GM19467 (cell line): ENCODE measurements around the gene WDFY3.

Experiments used
- ATAC-seq: cut with Tn5 transposase; IDR thresholded peaks from one replicate; pipeline ENCODE4 v1.9.1; 2021; ENCODE audit warnings: mild to moderate bottlenecking, moderate library complexity; ENCODE audit not compliant: unreplicated experiment

Gene WDFY3

GRCh38 chr4:84908876-84909275 is 57.6 kb downstream of the WDFY3 start:
- ATAC-seq = no peak

DNA sequence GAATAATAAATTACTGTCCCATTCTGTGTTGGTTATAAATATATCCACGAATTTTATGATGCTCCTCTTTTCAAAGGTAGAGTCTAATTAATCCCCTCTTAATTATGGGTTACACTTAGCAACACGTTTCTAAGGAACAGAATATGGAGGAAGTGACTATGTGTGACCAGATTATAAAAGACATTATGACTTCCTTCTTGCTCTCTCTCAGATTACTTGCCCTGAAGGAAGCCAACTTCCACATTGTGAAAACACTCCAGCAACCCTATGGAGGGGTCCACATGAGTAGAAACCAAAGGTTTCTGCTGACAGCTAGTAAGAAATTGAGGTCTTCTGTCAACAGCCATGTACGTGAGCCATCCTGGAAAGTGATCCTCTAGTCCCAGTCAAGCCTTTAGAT is 59.3 kb downstream of the WDFY3 start:
- ATAC-seq = no peak

DNA sequence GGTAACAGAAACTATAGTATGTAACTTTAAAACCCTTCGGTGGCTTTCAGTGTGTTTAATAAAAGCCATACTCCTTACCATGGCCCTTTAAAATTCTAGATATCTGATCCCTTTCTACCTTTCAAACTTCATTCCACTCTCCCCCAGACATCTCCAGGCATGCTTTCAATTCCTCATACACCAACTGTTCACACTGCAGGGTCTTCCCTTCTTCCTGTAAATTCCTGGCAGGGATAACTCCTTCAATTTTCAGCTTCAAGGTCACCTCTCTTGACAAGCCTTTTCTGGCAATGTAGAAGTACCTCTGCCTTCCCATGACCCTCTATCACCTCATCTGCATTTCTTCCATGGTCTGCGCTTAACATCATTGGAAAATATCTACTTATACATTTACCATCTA is 60.8 kb downstream of the WDFY3 start:
- ATAC-seq = no peak

- no peak for ATAC-seq
These were observed 64.7 kb downstream of the WDFY3 start for GRCh38 chr4:84901740-84902281.

GRCh38 chr4:84901173-84901572 is 65.3 kb downstream of the WDFY3 start:
- no peak for ATAC-seq

DNA sequence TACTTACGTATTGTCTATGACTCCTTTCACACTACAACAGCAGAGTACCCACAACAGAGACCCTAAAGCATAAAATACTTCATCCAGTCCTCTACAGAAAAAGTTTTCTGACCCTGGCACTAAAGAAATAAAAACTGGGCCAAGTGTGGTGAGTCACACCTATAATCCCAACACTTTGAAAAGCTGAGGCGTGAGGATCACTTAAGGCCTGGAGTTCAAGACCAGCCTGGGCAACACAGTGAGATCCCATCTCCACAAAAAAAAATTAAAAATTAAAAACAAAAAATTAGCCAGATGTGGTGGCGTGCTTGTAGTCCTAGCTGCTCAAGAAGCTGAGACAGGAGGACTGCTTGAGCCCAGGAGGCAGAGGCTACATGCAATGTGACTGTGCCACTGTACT is 66.9 kb downstream of the WDFY3 start:
- ATAC-seq = no peak

DNA sequence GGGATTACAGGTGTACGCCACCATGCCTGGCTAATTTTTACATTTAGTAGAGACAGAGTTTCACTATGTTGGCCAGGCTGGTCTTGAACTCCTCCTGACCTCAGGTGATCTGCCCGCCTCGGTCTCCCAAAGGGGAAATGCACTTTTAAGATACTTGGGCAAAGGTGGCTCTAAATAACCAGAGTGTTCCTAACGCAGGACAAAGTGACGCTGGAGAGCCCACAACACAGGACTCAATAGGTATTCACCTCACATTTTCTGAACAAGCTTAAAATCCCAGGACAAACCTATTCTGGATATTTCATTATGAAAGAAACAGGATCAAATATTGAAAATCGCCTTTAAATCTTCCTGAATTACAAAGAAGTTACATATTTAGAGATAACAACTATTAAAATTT is 69.0 kb downstream of the WDFY3 start:
- ATAC-seq = no peak

DNA sequence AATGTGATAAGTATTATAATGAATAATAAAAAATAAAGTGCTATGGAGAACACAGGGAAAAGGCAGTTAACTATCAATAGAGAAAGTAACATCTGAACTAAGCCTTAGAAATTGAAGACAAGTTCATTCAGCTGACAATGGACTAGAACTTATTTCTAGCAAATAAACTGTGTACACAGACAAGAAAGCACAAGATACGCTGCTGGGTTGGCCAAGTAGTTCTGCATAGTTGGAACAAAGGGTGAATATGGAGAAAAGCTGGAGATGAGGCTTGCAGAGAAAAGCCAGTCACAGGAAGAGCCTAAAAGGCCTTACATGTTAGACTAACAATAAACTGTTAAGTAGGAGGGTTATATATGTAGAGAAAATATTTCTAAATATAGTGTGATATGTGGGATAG is 71.2 kb downstream of the WDFY3 start:
- ATAC-seq = no peak

DNA sequence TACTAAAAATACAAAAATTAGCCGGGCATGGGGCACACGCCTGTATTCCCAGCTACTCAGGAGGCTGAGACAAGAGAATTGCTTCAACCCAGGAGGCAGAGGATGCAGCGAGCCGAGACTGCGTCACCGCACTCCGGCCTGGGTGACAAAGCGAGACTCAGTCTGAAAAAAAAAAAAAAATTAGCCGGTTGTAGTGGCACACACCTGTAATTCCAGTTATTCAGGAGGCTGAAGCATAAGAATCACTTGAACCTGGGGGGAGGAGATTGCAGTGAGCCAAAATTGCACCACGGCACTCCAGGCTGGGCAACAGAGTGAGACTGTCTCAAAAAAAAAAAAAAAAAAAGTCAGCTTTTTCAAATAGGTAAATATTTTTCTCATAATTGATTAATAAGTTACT is 71.9 kb downstream of the WDFY3 start:
- ATAC-seq = no peak

GRCh38 chr4:84892950-84893349 is 73.5 kb downstream of the WDFY3 start:
- no peak for ATAC-seq

DNA sequence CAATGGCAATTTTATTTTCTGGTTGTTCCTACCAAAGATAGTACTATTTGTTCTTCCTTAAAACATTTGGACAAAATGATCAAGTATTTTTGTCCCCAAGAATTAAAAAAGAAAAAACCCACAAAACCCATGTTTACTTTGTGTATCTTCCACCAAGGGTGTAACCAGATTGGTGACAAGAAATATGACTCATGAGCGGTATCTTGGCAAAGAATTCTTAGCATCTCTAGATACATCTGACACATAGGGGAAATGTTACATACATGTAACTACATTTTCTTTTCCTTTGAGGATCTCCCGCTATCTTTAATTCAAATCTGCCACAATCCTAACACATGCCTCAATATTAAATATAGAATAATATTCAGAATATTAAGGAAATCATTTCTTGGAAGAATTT is 78.7 kb downstream of the WDFY3 start:
- no peak for ATAC-seq

DNA sequence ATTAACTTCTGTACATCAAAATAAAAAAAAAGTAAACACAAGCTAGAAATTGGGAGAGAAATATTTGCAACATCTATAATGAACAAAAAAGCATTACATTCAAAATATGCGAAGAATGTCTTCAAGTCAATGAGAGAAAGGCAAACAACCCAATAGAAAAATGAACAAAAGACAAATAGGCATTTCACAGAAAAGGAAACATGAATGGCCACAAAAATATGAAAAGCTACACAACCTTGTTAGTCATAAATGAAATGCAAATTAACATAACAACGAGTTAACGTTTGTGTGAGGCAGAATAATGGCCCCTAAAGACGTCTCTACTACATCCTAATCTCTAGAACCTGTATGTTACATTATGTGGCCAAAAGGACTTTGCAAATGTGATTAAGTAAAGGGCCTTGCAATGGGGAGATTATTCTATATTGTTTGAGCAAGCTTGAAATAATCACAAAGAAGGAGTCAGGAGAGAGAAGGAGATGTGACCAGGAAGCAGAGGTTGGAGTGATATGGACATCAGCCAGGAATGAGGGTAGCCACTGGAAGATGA is 86.8 kb downstream of the WDFY3 start:
- ATAC-seq = no peak

- ATAC-seq = no peak
These were observed 87.9 kb downstream of the WDFY3 start for GRCh38 chr4:84878546-84878945.

GRCh38 chr4:84878090-84878489 is 88.4 kb downstream of the WDFY3 start:
- no peak for ATAC-seq

DNA sequence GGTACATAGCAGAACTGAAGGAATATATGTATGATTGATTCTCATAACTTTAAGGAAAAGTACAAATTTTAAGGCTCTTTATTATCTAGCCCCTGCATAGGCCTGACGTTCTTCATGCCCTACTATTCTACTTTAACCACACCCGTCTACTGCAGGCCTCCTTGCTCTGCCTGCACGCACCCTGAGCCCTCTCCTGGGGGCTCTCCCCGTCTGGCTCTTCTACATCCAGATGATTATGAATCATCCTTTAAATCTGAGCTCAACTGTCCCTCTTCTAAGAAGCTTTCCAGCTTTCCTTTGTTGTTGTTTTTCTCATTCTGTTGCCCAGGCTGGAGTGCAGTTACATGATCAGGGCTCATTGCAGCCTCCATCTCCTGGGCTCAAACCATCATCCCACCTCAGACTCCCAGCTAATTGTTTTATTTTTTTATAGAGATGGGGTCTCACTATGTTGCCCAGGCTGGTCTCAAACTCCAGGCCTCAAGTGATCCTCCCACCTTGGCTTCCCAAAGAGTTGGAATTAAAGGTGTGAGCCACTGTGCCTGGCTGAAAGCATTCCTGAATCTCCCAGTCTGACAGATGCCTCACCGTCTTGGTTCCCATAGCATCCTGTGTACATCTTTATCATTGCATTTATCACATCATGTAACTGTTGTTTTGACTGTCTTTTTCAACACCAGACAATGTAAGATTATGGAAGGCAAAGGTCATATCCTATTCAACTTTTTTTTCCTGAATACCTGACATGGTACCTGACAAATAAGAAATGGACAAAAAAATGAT is 89.2 kb downstream of the WDFY3 start:
- ATAC-seq = no peak

DNA sequence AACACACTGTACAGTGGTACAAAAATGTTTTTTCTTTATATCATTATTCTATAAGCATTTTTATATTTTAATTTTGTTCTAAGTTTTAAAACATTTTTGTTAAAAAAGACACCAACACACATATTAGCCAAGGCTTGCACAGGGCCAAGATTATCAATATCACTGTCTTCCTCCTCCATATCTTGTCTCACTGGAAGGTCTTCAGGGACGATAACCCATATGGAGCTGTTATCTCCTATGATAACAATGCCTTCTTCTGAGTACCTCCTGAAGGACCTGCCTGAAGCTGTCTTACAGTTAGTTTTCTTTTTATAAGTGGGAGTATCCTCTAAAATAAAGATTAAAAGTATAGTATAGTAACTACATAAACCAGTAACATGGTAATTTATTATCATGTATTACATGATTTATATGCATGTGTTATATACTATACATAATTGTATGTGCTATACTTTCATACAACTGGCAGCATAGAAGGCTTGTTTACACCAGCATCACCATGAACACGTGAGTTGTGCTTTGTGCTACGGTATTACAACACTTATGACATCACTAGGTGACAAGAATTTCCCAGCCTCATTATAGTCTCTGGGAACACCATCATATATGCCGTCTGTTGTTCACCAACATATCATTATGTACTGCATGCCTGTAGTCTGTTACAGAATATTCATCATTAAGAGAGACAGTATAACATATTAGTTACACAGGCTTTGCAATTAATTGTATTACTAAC is 90.7 kb downstream of the WDFY3 start:
- no peak for ATAC-seq

DNA sequence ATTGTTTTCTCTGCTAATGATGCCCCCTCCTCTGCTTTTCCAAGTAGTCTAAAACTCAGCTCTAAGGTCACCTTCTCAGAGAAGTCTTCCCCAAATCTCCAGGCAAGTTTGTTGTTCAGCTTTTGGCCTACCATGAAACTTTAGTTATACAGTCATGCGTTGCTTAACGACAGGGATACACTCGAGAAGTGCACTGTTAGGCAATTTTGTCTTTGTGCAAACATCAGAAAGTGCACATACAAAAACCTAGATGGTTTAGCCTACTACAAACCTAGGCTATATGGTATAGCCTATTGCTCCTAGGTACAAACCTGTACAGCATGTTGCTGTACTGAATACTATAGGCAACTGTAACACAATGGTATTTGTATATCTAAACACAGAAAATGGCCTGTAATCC is 91.9 kb downstream of the WDFY3 start:
- ATAC-seq = no peak

DNA sequence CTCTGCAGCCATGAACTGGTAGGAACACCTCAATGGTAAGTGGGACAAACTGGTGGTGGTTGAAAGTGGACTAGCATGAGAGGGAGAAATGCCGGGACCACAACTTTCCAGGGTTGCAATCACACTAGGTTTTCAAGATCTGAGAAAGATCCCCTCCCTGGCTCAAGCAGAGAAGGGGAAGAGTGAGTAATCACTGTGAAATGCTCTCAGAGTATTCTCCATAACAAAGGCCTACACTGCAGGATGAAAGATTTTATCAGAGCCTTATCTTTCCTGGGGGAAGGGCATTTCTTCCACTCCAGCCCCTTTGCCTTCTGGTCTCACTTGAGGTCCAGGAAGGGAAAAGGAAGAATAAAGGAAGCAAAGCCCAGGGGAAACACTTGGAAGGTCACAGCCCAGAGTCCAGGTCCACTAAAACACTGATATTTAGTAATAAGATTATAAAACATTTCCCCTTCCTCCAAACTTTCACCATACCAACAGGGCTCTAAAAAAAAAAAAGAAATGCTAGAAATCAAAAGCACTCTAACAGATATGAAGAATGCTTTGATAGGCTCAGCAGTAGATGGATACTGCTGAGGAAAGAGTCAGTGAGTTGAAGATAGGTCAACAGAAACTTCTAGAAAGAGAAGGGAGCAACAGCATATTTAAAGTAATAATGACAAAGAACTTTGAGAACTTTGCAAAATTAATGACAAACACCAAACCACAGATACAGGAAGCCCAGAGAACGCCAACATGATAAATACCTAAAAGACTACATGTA is 95.9 kb downstream of the WDFY3 start:
- ATAC-seq = no peak

DNA sequence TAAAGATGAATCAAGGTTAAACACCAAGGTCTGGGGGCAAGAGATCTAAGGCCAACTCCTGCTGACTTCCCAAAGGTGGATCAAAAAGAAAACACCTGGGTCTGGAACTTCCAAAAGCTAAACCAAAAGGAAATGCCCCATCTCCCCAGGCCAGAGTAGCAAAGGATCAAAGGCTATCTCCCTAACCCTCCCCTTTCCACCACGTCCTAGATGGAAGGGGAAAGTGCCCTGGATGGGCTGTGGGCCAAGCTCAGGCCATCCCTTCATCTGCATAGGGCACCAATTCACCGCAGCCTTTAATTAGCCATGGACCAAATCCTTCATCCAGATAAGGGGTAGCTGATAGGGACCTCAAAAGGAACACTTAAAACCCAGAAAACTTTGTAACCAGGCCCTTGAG is 100.2 kb downstream of the WDFY3 start:
- ATAC-seq = no peak

DNA sequence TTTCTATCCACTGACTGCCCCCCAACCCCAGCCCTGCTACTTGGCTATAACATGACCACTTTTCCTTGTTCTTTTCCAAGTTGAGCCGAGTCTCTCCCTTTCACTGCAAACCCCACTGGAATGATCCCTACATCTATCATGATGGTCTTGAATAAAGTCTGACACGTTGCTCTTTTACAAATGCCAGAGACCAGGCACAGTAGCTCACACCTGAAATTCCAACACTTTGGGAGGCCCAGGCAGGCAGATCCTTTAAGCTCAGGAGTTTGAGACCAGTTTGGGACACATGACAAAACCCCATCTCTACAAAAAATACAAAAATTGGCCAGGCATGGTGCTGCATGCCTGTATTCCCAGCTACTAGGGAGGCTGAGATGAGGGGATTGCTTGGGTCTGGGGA is 100.9 kb downstream of the WDFY3 start:
- ATAC-seq = no peak

DNA sequence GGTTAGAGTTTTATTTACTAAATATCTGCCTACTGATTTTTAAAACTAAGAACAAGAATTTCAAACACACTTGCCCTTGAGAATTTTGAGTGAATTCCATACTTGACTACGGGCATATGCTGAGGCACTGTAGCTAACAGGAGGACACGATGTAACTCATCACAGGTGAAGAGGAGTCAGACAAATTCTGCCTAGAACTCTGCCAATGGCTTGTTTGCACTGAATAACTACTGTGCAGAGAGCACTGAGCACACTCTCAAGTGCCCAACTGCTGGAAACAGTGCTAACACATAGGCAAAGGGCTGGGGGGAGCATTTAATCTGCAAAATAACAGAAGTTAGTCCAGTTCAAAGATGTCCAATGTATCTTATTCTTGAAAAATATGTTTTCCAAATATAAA is 104.4 kb downstream of the WDFY3 start:
- no peak for ATAC-seq
